Tibial nerve (tissue), 4 donors: ENCODE measurements around the gene P3H3.

ENCODE experiments used
- EP300 ChIP-seq, 2 donors: sonication (generic); formaldehyde crosslinking; IDR thresholded peaks; one replicate each; pipeline ENCODE4 v1.6.1; 2017; ENCODE audit warnings: antibody characterized with exemption in 2 of 2, mild to moderate bottlenecking in 1 of 2
- TF ChIP-seq, protein P1 (sequence below), 5 experiments: fragments of 200-600 bp in 3 of 5; fragments of 450-650 bp in 2 of 5; sonication (generic) in 3 of 5; IDR thresholded peaks; one replicate each; pipeline ENCODE4 v1.5.1; 2016 to 2019; ENCODE audit warnings: antibody characterized with exemption in 5 of 5, mild to moderate bottlenecking in 3 of 5, moderate library complexity in 2 of 5

DNA sequence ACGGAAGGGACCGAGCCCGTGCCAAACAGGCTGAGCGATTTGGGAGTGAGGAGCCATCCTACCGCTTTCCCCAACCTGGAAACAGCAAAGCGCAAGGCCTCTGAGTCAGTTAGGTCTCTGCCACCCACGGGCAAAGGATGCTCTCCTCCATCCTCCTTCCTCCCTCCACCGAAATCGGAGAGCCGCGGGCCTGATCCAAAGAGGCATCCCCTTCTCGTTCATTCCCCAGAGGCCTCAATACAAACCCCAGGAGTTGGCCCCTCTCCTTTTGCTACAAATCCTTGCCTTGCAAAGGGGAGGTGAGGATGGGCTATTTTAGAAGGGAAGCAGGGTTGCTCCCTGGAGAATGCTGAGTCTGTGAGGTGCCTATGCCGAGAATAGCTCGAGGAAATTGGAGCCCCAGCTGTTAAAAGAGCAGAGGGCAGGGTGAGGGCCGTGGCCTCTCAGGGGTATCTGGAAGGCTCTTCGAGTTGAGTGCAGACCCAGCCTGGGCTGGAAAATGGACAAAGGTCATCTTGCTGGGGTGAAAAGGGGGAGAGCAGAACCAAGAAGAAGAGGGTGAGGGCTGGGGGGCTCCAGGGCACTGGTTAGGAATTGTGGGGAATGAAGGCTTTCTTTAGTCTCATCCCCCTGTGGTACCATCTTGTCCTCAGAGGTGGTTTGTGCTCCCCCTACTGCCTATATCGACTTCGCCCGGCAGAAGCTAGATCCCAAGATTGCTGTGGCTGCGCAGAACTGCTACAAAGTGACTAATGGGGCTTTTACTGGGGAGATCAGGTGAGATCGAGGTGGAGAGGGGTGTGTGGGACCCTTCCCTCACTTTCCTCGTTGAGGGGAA is 40.2 kb downstream of the P3H3 start:
- no peak for TF ChIP-seq EP300 (IDR thresholded peaks at IDR 0.05)
- TF ChIP-seq, protein P1, sequence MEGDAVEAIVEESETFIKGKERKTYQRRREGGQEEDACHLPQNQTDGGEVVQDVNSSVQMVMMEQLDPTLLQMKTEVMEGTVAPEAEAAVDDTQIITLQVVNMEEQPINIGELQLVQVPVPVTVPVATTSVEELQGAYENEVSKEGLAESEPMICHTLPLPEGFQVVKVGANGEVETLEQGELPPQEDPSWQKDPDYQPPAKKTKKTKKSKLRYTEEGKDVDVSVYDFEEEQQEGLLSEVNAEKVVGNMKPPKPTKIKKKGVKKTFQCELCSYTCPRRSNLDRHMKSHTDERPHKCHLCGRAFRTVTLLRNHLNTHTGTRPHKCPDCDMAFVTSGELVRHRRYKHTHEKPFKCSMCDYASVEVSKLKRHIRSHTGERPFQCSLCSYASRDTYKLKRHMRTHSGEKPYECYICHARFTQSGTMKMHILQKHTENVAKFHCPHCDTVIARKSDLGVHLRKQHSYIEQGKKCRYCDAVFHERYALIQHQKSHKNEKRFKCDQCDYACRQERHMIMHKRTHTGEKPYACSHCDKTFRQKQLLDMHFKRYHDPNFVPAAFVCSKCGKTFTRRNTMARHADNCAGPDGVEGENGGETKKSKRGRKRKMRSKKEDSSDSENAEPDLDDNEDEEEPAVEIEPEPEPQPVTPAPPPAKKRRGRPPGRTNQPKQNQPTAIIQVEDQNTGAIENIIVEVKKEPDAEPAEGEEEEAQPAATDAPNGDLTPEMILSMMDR (IDR thresholded peaks at IDR 0.05) = no peak
